ENCODE results near the gene FNIP2. TPM values are rescaled to one million over a fixed set of nuclear protein-coding genes. Genes with fewer than 3 reads are reported as not detected.

Gene FNIP2
- total RNA-seq, 1 donor from 2014 or later: 56.0 TPM

DNA sequence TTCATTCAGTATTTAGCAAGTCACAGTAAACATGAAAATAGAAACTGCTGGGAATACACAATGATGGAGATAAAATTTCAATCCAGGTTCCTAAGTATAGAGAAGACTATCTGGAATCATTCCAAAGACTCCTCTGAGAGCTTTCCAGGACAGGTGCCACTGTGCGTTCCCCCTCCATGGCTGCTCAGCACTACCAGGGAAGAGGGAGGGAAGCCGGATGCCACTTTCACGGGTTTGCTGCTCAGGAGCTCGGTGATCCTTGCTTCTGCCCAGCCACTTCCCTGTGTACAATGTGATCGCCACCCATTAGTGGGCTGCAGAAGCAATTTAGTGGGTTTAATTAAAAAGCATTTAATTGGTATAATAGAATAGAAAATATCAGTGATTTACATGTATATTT, 94.5 kb downstream of the FNIP2 start:
- Mint-ChIP-seq H3K27ac (no peak overlapping the region), H3K9me3 (ENCODE audit: low read depth) (no peaks in the 10 kb centered on the region), H3K4me1 (ENCODE audit: low read depth) (peaks cover 1% of the 10 kb centered on the region), H3K4me3 (ENCODE audit: low read depth) (no peak overlapping the region), H3K36me3 (ENCODE audit: insufficient read depth) (peaks cover 22% of the 10 kb centered on the region), H3K27me3 (no peaks in the 10 kb centered on the region)
- no peak for DNase-seq (ENCODE audit: low spot score, unreplicated experiment)
- TF ChIP-seq, protein P1, sequence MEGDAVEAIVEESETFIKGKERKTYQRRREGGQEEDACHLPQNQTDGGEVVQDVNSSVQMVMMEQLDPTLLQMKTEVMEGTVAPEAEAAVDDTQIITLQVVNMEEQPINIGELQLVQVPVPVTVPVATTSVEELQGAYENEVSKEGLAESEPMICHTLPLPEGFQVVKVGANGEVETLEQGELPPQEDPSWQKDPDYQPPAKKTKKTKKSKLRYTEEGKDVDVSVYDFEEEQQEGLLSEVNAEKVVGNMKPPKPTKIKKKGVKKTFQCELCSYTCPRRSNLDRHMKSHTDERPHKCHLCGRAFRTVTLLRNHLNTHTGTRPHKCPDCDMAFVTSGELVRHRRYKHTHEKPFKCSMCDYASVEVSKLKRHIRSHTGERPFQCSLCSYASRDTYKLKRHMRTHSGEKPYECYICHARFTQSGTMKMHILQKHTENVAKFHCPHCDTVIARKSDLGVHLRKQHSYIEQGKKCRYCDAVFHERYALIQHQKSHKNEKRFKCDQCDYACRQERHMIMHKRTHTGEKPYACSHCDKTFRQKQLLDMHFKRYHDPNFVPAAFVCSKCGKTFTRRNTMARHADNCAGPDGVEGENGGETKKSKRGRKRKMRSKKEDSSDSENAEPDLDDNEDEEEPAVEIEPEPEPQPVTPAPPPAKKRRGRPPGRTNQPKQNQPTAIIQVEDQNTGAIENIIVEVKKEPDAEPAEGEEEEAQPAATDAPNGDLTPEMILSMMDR (IDR thresholded peaks at IDR 0.05; ENCODE audit: unreplicated experiment): no peak

DNA sequence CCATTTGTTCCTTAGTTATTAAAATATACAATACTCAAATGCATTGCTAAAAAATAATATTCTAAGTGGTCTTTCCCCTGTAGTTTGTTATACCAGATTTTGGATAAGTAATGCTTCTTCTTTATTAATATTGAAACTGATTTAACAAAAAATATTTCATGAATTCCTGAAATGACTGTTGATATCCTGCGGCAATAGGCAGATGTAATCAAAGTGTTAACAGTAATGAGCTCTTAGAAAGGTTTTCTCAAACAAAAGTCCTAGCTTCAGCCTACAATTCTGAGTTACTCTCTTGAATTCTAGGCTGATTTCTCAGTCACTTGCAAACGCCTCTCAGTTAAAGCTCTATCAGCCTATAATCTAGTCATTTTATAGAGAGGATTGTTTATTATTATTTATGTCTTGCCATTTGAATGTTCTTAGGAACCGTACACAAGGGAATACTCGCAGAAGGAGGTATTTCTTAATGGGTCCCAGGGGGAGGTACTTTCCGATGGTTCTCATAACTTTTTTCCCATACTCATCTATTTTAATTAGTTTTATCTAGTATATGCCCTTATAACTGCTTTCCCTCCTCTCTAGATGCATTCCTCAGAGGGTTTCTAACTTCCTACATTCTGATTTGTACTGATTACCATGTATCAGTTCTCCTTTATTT, 96.8 kb downstream of the FNIP2 start:
- H3K27me3 Mint-ChIP-seq: no peaks in the 10 kb centered on the region
- H3K4me1 Mint-ChIP-seq (ENCODE audit: low read depth): no peaks in the 10 kb centered on the region
- no peak overlapping the region for H3K27ac Mint-ChIP-seq
- TF ChIP-seq, protein P1 (IDR thresholded peaks at IDR 0.05; ENCODE audit: unreplicated experiment): no peak
- no peak for DNase-seq (ENCODE audit: low spot score, unreplicated experiment)
- H3K36me3 Mint-ChIP-seq (ENCODE audit: insufficient read depth): peaks cover 21% of the 10 kb centered on the region
- no peaks in the 10 kb centered on the region for H3K9me3 Mint-ChIP-seq (ENCODE audit: low read depth)
- H3K4me3 Mint-ChIP-seq (ENCODE audit: low read depth): no peak overlapping the region

DNA sequence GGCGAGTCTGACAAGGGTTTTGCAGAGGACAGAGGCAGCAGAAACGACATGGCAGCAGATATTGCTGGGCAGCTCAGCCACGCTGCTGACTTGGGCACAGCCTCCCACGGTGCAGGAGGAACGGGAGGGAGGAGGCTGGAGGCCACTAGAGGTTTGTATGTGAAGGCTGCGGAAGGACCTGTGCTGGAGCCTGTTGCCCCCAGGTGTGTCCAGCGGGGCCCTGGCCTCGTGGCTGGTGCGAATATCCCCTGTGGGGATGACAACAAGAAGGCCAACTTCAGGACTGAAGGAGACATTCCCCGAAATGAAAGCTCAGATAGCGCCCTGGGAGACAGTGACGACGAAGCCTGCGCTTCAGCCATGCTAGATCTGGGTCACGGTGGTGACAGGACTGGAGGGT, 100.2 kb downstream of the FNIP2 start:
- no peak for DNase-seq (ENCODE audit: low spot score, unreplicated experiment)
- Mint-ChIP-seq H3K27ac (no peak overlapping the region), H3K9me3 (ENCODE audit: low read depth) (no peaks in the 10 kb centered on the region), H3K4me3 (ENCODE audit: low read depth) (no peak overlapping the region), H3K36me3 (ENCODE audit: insufficient read depth) (peaks cover 16% of the 10 kb centered on the region), H3K4me1 (ENCODE audit: low read depth) (peaks cover 9% of the 10 kb centered on the region), H3K27me3 (no peaks in the 10 kb centered on the region)
- TF ChIP-seq, protein P1 (IDR thresholded peaks at IDR 0.05; ENCODE audit: unreplicated experiment): no peak

DNA sequence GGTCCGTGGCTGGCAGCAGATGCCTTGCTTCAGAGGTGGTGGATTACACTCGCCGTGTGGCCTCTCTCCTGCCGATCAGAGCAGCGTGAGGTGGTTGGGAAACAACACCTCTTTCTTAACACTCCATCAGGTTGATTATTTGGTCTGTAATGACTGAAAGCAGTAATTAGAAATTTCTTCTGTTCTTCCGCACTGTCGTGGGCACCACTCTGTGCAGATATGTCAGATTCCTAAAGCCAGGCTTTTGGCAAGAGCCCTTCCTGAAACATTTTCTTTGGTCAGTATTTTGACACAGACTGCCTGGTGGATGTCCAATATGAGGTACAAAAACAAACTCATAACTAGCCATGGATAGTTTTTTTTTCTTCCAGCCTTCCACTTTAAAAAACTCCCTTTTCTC, 100.9 kb downstream of the FNIP2 start:
- no peaks in the 10 kb centered on the region for H3K27me3 Mint-ChIP-seq
- H3K4me3 Mint-ChIP-seq (ENCODE audit: low read depth): no peak overlapping the region
- no peaks in the 10 kb centered on the region for H3K9me3 Mint-ChIP-seq (ENCODE audit: low read depth)
- H3K36me3 Mint-ChIP-seq (ENCODE audit: insufficient read depth): peaks cover 12% of the 10 kb centered on the region
- peak overlapping the region; percentile 67 for H3K27ac Mint-ChIP-seq
- H3K4me1 Mint-ChIP-seq (ENCODE audit: low read depth): peaks cover 9% of the 10 kb centered on the region
- TF ChIP-seq, protein P1 (IDR thresholded peaks at IDR 0.05; ENCODE audit: unreplicated experiment): no peak
- no peak for DNase-seq (ENCODE audit: low spot score, unreplicated experiment)

DNA sequence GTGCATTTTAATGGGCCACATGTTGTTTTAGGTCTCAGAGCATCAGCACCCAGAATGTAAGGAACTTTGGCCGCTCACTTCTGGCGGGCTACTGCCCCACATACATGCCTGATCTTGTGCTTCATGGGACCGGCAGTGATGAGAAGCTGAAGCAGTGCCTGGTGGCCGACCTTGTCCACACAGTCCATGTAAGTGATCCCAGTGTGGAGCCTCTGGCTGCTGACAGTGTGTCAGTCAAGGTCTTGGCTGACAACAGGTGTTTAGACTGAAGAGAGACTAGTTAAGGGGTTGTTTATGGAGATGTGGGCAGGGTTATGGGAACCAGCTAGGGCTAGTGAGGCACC, 101.4 kb downstream of the FNIP2 start:
- peak overlapping the region; percentile 67 for H3K27ac Mint-ChIP-seq
- TF ChIP-seq, protein P1 (IDR thresholded peaks at IDR 0.05; ENCODE audit: unreplicated experiment): no peak
- no peak for DNase-seq (ENCODE audit: low spot score, unreplicated experiment)
- H3K27me3 Mint-ChIP-seq: no peaks in the 10 kb centered on the region
- peaks cover 12% of the 10 kb centered on the region for H3K36me3 Mint-ChIP-seq (ENCODE audit: insufficient read depth)
- no peaks in the 10 kb centered on the region for H3K9me3 Mint-ChIP-seq (ENCODE audit: low read depth)
- peaks cover 13% of the 10 kb centered on the region for H3K4me1 Mint-ChIP-seq (ENCODE audit: low read depth)
- H3K4me3 Mint-ChIP-seq (ENCODE audit: low read depth): no peak overlapping the region
